ENCODE measurements around the gene SYT11.
A peak's percentile ranks its signal among the peaks of the same experiment; 100 is the strongest.
"Not testable (repeated sequence)": the region's sequence is repeated elsewhere in the genome, so short reads cannot be mapped to it uniquely, and the experiment has no call there.

Gene SYT11

GRCh38 chr1:155861896-155862295 is 2.5 kb downstream of the SYT11 start:
- no peak for DNase-seq

GRCh38 chr1:155864393-155864792 is 5.0 kb downstream of the SYT11 start:
- no peak for DNase-seq

DNA sequence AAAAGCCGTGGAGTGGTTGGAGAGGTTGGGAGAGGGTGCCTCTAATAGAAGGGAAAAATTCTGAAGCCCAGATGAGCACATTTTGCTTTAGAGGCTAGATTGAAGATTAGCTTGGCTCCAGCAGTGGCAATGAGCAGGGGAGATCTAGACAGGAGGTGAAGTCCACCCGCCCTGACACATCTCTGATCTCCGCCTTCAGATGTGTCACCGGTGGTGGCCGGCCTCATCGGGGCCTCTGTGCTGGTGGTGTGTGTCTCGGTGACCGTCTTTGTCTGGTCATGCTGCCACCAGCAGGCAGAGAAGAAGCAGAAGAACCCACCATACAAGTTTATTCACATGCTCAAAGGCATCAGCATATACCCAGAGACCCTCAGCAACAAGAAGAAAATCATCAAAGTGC is 8.4 kb downstream of the SYT11 start:
- DNase-seq, result no peak

DNA sequence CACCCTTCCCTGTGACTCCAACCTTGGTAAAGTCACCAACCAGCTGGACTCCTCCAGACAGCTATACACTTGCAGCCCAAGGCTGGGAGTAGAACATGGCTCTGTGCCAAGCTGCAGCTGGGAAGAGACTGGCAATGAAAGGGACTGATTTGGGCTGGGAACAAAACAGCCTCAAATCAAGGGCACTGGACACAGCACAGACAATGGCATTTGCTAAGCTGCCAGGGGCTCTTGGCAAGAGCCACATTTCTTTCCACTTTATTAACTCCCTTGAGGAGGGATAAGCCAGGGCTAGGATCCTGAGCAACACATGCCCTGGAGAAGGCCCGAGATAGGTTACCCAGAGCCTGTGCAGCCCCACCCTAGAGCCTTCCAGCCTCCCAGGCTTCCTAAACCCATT is 12.0 kb downstream of the SYT11 start:
- no peak for DNase-seq

- DNase-seq, result no peak
Observed at GRCh38 chr1:155872527-155872926, 13.2 kb downstream of the SYT11 start.

GRCh38 chr1:155873860-155874259 is 14.5 kb downstream of the SYT11 start:
- no peak for DNase-seq

GRCh38 chr1:155877945-155878344 is 18.6 kb downstream of the SYT11 start:
- DNase-seq, result no peak

GRCh38 chr1:155880251-155880650 is 20.9 kb downstream of the SYT11 start:
- DNase-seq, result no peak

GRCh38 chr1:155880950-155881349 is 21.6 kb downstream of the SYT11 start:
- no peak for DNase-seq

GRCh38 chr1:155882235-155882634 is 22.9 kb downstream of the SYT11 start:
- no peak for DNase-seq

- DNase-seq, result no peak
Observed at GRCh38 chr1:155882766-155883165, 23.4 kb downstream of the SYT11 start.

GRCh38 chr1:155884031-155884960 is 24.9 kb downstream of the SYT11 start:
- DNase-seq, result no peak

DNA sequence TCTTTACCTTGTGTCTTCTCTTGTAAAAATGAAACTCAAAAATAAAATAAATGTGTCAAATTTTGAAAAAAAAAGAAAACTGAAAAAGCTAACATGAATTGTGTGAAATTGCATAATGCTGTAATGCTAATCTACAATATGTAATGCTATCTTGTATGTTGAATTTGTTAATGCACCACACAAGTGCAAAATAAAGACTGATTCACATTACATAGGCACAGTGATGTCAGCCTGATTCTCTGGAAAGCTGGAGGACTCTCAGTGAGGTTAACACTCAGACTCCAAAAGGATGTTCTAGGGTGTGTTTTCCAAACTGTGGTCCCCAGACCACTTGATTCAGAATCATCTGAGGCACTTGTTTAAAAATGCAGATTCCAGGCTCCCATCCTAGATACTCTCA is 25.6 kb downstream of the SYT11 start:
- no peak for DNase-seq

DNA sequence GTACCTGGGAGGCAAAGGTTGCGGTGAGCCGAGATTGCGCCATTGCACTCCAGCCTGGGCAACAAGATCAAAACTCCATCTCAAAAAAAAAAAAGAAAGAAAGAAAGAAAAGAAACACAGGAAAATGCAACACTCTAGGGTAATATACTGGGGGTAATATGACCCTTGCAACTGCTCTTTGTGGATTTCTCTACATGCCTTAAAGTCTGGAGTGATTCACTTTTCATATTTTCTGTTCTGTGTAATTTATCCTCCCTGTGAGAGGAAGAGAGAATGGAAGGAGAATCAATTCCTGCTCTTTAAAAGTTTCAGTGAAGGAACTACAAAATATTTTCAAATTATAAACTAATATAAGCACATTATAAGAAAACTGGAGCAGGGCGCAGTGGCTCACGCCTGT is 29.1 kb downstream of the SYT11 start:
- DNase-seq, result no peak

DNA sequence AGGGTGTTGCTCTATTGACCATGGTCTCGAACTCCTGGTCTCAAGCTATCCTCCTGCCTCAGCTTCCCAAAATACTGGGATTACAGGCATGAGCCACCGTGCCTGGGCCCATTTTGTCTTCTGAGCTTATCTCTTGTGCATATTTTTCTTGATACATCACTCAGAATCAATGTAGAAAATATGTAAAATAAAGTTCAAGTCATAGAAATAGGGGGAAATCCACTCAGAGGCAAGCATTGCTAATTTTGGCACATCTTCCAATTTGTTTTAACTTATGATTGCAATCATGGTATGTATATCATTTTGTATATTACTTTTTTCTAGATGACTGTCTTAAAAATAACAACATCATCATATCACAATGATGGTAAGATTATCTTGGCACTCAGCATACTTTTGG is 30.2 kb downstream of the SYT11 start:
- no peak for DNase-seq

- DNase-seq, result no peak
Observed at GRCh38 chr1:155890251-155890650, 30.9 kb downstream of the SYT11 start.

GRCh38 chr1:155892796-155893195 is 33.4 kb downstream of the SYT11 start:
- DNase-seq, result no peak

DNA sequence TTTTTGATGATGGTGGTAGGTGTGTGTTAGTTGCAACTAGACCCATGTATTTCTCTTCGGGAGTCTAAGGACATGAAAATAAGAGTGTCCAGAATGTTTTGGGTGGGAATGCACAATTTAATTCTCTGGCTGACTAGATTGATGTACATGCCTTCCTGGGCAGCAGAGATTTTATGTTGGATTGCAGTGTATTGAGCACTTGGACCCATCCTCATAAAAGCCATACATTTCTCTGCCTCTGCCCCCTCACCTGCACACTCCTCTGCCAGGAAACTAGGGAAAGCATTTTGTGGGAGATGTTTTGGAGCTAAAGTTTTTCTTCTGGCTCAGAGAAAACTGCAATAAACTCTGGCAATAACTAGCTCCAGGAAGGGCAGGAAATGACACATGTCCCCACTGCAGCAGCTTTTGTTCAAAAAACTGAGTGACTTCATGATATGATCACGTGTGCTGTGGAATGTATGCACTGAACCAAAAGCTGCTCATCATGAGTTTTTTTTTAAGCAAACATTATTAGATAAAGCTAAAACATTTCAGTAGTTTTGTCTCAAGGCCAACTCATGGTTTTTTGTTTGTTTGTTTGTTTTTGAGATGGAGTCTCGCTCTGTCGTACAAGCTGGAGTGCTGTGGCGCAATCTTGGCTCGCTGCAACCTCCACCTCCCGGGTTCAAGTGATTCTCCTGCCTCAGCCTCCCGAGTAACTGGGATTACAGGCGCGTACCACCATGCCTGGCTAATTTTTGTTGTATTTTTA is 34.2 kb downstream of the SYT11 start:
- DNase-seq, result peak; percentile 44

DNA sequence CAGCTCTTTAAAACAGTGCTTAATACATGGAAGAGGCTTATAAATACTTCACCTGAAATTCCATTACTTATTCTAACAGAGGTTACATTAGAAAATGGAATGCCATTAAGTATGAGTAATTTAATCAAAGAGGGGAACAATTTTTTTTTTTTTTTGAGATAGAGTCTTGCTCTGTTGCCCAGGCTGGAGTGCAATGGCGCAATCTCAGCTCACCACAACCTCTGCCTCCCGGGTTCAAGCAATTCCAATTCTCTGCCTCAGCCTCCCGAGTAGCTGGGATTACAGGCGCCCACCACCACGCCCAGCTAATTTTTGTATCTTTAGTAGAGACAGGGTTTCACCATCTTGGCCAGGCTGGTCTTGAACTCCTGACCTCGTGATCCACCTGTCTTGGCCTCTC is 36.2 kb downstream of the SYT11 start:
- DNase-seq, result not testable (repeated sequence)

DNA sequence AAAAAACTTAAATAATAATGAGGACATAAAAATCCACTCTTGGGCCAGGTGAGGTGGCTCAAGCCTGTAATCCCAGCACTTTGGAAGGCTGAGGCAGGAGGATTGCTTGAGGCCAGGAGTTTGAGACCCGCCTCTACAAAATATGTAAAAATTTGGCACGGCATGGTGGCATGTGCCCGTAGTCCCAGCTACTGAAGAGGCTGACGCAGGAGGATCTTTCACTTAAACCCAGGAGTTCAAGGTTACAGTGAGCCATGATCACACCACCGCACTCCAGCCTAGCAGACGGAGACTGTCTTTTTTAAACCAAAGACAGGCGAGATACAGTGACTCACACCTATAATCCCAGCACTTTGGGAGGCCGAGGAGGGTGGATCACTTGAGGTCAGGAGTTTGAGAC is 37.1 kb downstream of the SYT11 start:
- not testable (repeated sequence) for DNase-seq

GRCh38 chr1:155897746-155898145 is 38.4 kb downstream of the SYT11 start:
- DNase-seq, result no peak

GRCh38 chr1:155898888-155899287 is 39.5 kb downstream of the SYT11 start:
- DNase-seq, result no peak

DNA sequence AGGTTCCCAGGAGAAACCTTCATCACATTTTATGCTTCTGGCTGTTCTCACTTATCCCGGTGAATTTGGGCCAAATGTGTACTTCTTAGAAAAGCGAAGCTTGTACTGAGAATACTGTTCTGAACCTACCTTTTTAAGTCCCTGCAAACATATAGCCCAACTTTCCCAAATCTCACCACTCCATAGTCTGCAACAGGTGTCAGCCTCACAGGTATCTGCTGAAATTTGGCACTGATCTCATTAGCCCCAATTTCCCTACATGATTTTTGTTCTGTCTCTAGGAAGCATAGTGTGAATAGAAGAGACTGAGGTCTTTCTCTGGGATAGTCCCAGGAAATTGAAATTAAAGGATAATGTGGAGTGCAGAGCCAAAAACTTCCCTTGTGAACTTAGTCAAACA is 40.3 kb downstream of the SYT11 start:
- no peak for DNase-seq

- no peak for DNase-seq
Observed at GRCh38 chr1:155900161-155900560, 40.8 kb downstream of the SYT11 start.
